UCSD-AML1 (cell line): ENCODE results near the gene IFNG-AS1.
A peak's percentile ranks its signal among the peaks of the same experiment; 100 is the strongest.

ENCODE experiments used
- DNase-seq: peaks from one replicate; lab custom pipeline; 2025; ENCODE audit not compliant: unreplicated experiment; lab: John Stamatoyannopoulos, UW

Gene IFNG-AS1

GRCh38 chr12:68036642-68037041, 47.4 kb downstream of the IFNG-AS1 start:
- DNase-seq, result no peak

- no peak for DNase-seq
These were observed 48.5 kb downstream of the IFNG-AS1 start for GRCh38 chr12:68037616-68038255.

GRCh38 chr12:68038650-68039049, 49.4 kb downstream of the IFNG-AS1 start:
- no peak for DNase-seq

GRCh38 chr12:68040450-68041075, 51.3 kb downstream of the IFNG-AS1 start:
- DNase-seq, result peak; percentile 23

- peak; percentile 13 for DNase-seq
These were observed 53.0 kb downstream of the IFNG-AS1 start for GRCh38 chr12:68042212-68042699.

- DNase-seq, result no peak
These were observed 54.2 kb downstream of the IFNG-AS1 start for GRCh38 chr12:68043435-68043834.

GRCh38 chr12:68048648-68049297, 59.5 kb downstream of the IFNG-AS1 start:
- DNase-seq, result no peak

GRCh38 chr12:68056300-68056699, 67.1 kb downstream of the IFNG-AS1 start:
- no peak for DNase-seq

GRCh38 chr12:68063900-68064590, 74.8 kb downstream of the IFNG-AS1 start:
- DNase-seq, result no peak

GRCh38 chr12:68065163-68065562, 75.9 kb downstream of the IFNG-AS1 start:
- no peak for DNase-seq

- DNase-seq, result no peak
These were observed 76.4 kb downstream of the IFNG-AS1 start for GRCh38 chr12:68065687-68066086.

GRCh38 chr12:68067762-68068376, 78.6 kb downstream of the IFNG-AS1 start:
- no peak for DNase-seq

- DNase-seq, result no peak
These were observed 80.0 kb downstream of the IFNG-AS1 start for GRCh38 chr12:68069275-68069674.
